GM10847 (cell line): Measurements from ENCODE around the gene NRG2.

Experiments used
- POLR2A ChIP-seq: IDR thresholded peaks from 2 replicates; pipeline ENCODE4 v1.6.1; 2011; ENCODE audit not compliant: insufficient read length; ENCODE audit errors: extremely low read depth

The NRG2 gene

GRCh38 chr5:140049713-140050112 lies 6.6 kb upstream of the NRG2 start:
- TF ChIP-seq POLR2A: no peak

DNA sequence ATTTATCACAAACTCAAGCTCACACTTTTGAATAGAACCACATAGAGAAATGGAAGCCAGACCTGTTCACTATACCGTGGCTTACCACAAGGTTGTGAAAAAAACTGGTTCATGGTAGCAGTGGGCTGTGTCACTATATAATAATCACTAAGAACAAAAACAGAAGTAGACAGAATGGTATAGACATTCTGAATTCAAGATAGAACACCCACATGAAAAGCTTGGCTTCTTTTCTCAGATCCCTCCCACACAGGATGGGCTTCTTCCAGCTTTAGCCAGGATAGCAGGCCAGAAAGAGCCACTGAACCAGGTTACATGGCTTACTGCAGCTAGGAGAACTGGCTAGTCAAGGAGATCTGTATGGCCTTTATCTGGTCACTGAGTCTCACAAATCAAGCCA lies 6.1 kb upstream of the NRG2 start:
- TF ChIP-seq POLR2A: no peak

DNA sequence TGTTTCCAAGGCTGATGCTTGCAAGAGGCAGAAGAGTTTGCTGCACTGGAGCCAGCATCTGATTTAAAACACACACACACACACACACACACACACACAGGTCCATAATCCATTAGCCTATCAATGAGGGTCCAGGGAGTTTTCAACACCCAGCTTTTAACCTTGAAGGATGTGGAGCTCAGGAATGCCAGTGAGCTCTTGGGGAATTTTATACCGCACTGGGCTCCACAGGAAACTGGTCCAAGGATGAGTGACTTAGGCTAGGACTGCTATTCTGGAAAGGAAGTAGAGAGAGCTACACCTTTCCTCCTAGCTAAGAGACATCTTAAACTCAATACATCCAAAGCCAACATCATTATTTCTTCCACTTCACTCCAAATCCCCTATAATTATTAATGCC lies 942 bp upstream of the NRG2 start:
- TF ChIP-seq POLR2A: no peak

DNA sequence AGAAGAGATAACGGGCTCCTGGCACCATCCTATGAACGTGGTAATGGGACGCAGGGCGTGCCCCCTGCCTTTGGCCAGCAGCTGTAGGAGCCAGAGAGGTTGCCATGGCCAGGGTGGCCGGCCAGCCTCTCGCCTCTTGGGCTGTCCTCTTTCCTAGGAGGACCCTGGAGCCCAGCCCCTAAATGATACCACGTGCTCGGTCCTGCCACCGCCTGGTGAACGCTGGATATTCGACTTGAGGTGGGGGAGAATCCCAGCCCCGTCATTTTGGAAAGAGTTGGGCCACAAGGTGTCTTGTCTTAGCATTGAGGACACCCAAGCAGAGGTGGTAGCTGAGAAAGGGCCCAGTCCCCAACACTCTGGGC lies 391 bp upstream of the NRG2 start:
- TF ChIP-seq POLR2A: no peak

- TF ChIP-seq POLR2A: no peak
These were observed 781 bp downstream of the NRG2 start for GRCh38 chr5:140042393-140042642.

GRCh38 chr5:140041492-140042392 lies 1.4 kb downstream of the NRG2 start:
- TF ChIP-seq POLR2A: no peak

- no peak for TF ChIP-seq POLR2A
These were observed 2.0 kb downstream of the NRG2 start for GRCh38 chr5:140041099-140041491.

DNA sequence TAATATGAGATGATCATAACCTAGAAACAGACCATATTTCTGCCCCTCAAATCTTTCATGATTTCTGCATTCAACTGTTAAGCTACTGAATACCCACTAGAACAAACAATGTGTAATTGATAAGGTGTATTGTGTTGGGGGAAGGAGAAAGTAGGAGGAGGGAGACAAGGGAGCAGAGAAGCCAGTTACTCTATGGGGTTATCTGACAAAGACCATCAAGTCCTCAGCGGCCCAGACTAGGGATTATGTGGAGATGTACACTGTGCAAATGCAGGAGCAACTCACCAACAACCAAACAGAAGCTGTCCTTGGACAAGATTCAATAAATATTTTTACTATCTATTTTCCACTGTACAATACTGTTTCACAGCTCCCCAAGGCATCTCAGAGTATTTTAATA lies 2.7 kb downstream of the NRG2 start:
- no peak for TF ChIP-seq POLR2A

GRCh38 chr5:140039561-140039960 lies 3.5 kb downstream of the NRG2 start:
- TF ChIP-seq POLR2A: no peak

DNA sequence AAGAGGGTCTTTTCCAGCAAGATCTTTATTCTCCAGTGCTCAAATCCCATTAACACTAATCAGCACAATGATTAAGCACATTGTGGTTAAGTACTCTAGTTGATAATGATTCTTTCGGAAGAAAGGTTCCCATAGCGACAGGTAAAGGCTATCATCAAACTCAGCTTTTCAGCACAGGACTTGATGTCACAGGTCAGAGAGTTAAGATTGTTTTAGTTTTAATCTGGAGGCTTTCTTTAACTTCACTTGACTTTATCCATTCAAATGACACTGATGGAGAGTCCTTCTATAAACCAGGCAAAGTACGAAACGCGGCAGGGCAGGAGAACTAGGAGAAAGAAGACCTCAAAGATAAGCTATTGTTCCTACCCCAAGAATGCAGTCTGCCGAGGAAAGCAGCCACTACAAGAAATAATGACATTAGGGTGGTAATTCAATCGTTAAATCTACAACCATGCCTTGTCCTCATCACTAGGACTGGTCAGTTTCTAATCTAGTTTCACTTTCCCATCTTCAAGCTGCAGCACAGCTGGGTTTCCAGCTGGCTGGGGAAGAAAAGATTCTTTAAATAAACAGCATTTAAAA lies 4.6 kb downstream of the NRG2 start:
- no peak for TF ChIP-seq POLR2A

DNA sequence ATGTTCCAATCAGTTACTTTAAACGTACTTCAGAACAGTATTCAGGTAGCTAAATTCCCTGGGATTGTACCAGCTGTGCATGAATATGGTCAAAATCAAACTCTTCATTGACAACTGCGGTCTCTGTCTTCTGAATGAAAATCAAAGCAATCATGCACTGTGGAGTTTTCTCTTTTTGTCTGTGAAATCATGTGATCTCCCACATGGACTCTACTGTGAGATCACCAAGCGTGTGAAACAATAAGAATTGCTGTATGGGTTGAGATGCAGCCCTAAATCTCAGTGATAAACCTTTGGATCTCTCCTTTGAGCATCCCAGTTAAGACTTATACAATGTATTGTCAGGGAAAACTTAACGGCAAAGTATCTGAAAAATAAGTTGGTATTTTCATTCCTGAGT lies 6.1 kb downstream of the NRG2 start:
- no peak for TF ChIP-seq POLR2A

DNA sequence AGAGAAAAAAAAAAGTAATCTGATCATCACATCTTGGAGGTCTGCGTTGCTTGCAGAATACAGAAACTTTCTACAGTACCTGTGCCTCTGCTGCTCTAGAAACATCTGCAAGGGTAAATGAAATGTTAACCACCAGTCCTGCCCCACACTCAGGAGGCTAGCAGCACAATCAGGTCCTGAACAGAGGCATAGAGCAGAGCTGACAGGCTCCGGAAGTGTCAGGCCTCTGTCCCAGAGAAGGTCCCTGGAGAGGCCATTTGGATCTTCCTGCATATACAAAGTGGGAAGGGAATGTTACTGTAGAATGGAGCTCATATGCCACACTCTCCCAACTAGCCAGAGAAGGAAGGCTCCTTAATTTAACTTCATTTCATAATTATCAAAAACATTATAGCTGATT lies 7.2 kb downstream of the NRG2 start:
- no peak for TF ChIP-seq POLR2A

DNA sequence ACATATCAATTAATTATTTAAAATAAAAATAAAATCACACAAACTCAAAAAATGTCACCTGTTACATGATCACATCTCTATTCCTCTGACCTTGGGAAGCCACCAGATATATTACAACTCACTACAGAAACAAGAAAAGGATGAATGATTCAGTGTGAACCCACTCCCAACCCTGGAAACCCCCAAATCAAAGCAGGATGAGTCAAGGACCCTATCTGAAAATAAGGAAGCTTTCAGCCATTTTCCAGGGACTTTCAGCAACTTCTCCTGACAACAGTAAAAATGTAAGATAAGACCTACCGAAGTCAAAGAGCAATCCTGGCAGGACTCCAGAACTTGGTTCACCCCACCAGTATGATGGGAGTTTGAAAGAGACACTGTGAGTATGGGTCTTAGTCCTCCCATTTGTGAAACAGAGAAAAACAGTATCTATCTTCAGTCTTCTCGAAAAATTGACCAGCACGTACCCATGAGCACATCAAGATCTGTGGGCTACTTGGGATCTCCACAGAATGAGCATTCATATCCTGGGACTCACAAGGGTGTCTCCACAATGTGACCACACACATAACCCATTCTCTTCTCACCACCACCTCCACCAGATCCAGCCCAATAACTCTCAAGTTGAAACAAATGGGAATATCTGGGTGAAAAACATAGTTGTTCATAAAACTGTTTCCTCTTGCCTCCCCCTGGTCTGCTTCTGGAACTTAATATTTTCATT lies 9.9 kb downstream of the NRG2 start:
- TF ChIP-seq POLR2A: no peak

DNA sequence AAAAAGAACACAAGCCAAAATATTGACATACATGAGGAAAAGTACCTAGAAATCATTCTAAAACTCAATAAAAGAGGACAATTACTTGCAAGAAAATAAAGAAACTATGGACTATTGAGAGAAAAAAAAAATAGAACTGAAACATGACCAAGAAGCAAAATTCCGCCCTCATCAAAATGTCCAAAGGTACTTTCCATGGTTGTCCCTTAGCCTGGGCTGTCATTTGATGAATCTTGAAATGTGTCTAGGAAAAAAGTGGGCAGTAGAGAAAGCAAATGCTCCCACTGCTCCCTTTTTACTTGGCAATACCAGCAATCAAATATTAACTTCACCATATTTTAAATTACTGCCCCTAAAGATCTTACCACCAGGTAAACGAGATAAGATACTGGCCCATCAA lies 10.8 kb downstream of the NRG2 start:
- no peak for TF ChIP-seq POLR2A

DNA sequence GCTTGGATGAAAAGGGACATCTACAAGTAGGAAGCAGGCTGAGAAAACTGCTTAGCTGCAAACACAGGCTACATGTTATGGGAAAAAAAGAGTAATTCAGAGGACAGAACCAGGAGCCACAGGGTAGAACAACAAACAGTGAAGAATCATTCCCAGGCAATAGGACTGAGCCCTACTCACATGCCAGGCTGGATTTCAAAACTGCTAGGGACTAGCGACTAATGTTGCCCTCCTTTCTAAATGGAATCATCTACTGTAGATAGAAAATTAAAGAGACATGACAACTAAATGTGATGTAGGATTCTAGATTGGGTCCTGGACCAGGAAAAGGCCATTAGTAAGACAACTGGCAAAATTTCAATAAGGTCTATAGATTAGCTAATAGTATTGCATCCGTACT lies 15.3 kb downstream of the NRG2 start:
- TF ChIP-seq POLR2A: no peak

- TF ChIP-seq POLR2A: no peak
These were observed 17.4 kb downstream of the NRG2 start for GRCh38 chr5:140025736-140026135.
